GM12878 (cell line): Measurements from ENCODE around the gene NADSYN1.

Experiments used
- BHLHE40 ChIP-seq, 2 experiments: fragments of 450-650 bp in 1 of 2; IDR thresholded peaks; 2 replicates each; pipeline ENCODE4 v1.6.1; 2011 to 2017; ENCODE audit warnings: low read depth in 2 of 2, borderline replicate concordance in 1 of 2, improper control_type of control experiment in 1 of 2, low read length in 1 of 2, mild to moderate bottlenecking in 1 of 2
- EP300 ChIP-seq, 2 experiments: fragments of 150-350 bp in 1 of 2; IDR thresholded peaks; 2 replicates each; pipeline ENCODE4 v1.6.1; 2011 to 2012; ENCODE audit warnings: low read depth in 2 of 2, low read length in 2 of 2, borderline replicate concordance in 1 of 2, improper control_type of control experiment in 1 of 2, inconsistent platforms in 1 of 2; ENCODE audit not compliant: control insufficient read depth in 1 of 2
- EZH2 ChIP-seq: IDR thresholded peaks from 2 replicates; pipeline ENCODE4 v1.6.1; 2012; ENCODE audit warnings: low read depth, mild to moderate bottlenecking, control low read depth, inconsistent platforms, low read length, borderline replicate concordance; ENCODE audit not compliant: control insufficient read depth
- NR2C1 ChIP-seq: fragments of 450-650 bp; IDR thresholded peaks from 2 replicates; pipeline ENCODE4 v1.6.1; 2017; ENCODE audit warnings: antibody characterized with exemption, mild to moderate bottlenecking, moderate library complexity
- NRF1 ChIP-seq: conservative IDR thresholded peaks from 2 replicates; pipeline ENCODE4 v1.6.1; 2011; ENCODE audit warnings: mild to moderate bottlenecking, low read depth, low read length, improper control_type of control experiment
- POLR2AphosphoS5 ChIP-seq: IDR thresholded peaks from 2 replicates; pipeline ENCODE4 v1.6.1; 2011; ENCODE audit warnings: mild to moderate bottlenecking, low read length, inconsistent platforms
- RCOR1 ChIP-seq: conservative IDR thresholded peaks from 2 replicates; pipeline ENCODE4 v1.6.1; 2012; ENCODE audit warnings: low read depth, low read length, improper control_type of control experiment
- TCF7 ChIP-seq: IDR thresholded peaks from 2 replicates; pipeline ENCODE4 v1.6.1; 2014; ENCODE audit warnings: antibody characterized with exemption, borderline replicate concordance
- TF ChIP-seq, protein P1 (sequence below), 3 experiments: IDR thresholded peaks in 2 of 3; conservative IDR thresholded peaks in 1 of 3; 2 replicates each; pipeline ENCODE4 v1.5.1; 2011; ENCODE audit warnings: low read depth in 3 of 3, low read length in 3 of 3, mild to moderate bottlenecking in 3 of 3, control low read depth in 2 of 3, moderate library complexity in 2 of 3, inconsistent platforms in 1 of 3, mixed read lengths in 1 of 3; ENCODE audit not compliant: control insufficient read depth in 2 of 3, insufficient read depth in 1 of 3; ENCODE audit errors: extremely low read depth in 1 of 3

DNA sequence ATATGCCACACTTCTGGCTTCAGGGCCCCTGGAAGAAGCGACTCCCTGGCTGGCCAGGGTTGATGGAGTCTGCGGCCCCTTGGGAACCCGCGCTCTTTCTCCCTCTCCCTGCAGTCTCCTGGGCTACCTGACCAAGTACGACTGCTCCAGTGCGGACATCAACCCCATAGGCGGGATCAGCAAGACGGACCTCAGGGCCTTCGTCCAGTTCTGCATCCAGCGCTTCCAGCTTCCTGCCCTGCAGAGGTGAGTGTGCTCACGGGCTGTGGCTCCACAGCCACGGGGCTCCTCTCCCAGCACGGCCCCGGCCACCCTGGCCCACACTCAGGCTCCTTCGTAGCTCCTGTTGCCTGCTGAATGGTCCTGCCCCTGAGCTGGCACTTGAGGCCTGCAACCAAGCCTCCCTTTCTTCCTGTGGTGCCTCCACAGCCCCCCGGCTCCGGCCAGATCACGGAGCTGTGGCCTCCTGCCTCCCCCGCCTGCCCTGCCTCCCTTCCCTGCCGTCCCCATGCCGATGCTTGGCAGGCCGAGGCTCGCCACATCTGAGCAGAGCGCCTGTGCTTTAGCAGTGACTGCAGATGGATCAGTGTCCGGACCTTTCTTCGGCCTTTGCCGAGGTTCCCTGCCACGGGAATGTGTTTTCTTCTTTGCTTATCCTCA, 37.9 kb downstream of the NADSYN1 start:
- no peak for TF ChIP-seq EP300 (IDR thresholded peaks at IDR 0.05; ENCODE audit: borderline replicate concordance in 1 of 2, control insufficient read depth in 1 of 2, low read depth in 2 of 2, low read length in 2 of 2)
- TF ChIP-seq TCF7: no peak
- TF ChIP-seq POLR2AphosphoS5: no peak
- TF ChIP-seq NR2C1: no peak
- no peak for TF ChIP-seq NRF1
- TF ChIP-seq RCOR1: no peak
- no peak for TF ChIP-seq BHLHE40 (IDR thresholded peaks at IDR 0.05; ENCODE audit: borderline replicate concordance in 1 of 2, low read depth in 2 of 2, low read length in 1 of 2)
- no peak for TF ChIP-seq EZH2
- TF ChIP-seq, protein P1, sequence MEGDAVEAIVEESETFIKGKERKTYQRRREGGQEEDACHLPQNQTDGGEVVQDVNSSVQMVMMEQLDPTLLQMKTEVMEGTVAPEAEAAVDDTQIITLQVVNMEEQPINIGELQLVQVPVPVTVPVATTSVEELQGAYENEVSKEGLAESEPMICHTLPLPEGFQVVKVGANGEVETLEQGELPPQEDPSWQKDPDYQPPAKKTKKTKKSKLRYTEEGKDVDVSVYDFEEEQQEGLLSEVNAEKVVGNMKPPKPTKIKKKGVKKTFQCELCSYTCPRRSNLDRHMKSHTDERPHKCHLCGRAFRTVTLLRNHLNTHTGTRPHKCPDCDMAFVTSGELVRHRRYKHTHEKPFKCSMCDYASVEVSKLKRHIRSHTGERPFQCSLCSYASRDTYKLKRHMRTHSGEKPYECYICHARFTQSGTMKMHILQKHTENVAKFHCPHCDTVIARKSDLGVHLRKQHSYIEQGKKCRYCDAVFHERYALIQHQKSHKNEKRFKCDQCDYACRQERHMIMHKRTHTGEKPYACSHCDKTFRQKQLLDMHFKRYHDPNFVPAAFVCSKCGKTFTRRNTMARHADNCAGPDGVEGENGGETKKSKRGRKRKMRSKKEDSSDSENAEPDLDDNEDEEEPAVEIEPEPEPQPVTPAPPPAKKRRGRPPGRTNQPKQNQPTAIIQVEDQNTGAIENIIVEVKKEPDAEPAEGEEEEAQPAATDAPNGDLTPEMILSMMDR (IDR thresholded peaks at IDR 0.05 in 2 of 3, conservative IDR thresholded peaks at IDR 0.05 in 1 of 3; ENCODE audit: control insufficient read depth in 2 of 3, extremely low read depth in 1 of 3, insufficient read depth in 1 of 3, low read depth in 3 of 3, low read length in 3 of 3): no peak
